H9 (cell line): ENCODE results near the gene HOXD8. TPM values are rescaled to one million over a fixed set of nuclear protein-coding genes. Genes with fewer than 3 reads are reported as not detected.

ENCODE experiments used
- DNase-seq: peaks from one replicate; pipeline ENCODE4 v3.0.0-alpha.2; 2017
- H2AFZ ChIP-seq: one replicate; pipeline ENCODE4 v1.6.1; 2013; ENCODE audit warnings: mild to moderate bottlenecking, low read length, control low read depth, moderate library complexity
- H2AK5ac ChIP-seq: 2 replicates; pipeline ENCODE4 v1.6.1; 2013; ENCODE audit warnings: low read length, control low read depth, mixed read lengths; ENCODE audit not compliant: insufficient read length
- H2BK120ac ChIP-seq: one replicate; pipeline ENCODE4 v1.6.1; 2013; ENCODE audit warnings: low read depth, mild to moderate bottlenecking, low read length, control low read depth, inconsistent platforms; ENCODE audit not compliant: poor library complexity, severe bottlenecking
- H2BK12ac ChIP-seq: 2 replicates; pipeline ENCODE4 v1.6.1; 2013; ENCODE audit warnings: low read length, control low read depth, mixed read lengths, low read depth; ENCODE audit not compliant: insufficient read length
- H2BK15ac ChIP-seq: 2 replicates; pipeline ENCODE4 v1.6.1; 2013; ENCODE audit warnings: low read depth, low read length, control low read depth
- H2BK20ac ChIP-seq: one replicate; pipeline ENCODE4 v1.6.1; 2013; ENCODE audit warnings: low read depth, mild to moderate bottlenecking, low read length, control low read depth, inconsistent platforms; ENCODE audit not compliant: poor library complexity, severe bottlenecking
- H2BK5ac ChIP-seq: 2 replicates; pipeline ENCODE4 v1.6.1; 2013; ENCODE audit warnings: low read length, control low read depth, mixed read lengths; ENCODE audit not compliant: insufficient read length
- H3K14ac ChIP-seq: 2 replicates; pipeline ENCODE4 v1.6.1; 2013; ENCODE audit warnings: low read length, control low read depth; ENCODE audit not compliant: insufficient read depth
- H3K18ac ChIP-seq: 2 replicates; pipeline ENCODE4 v1.6.1; 2013; ENCODE audit warnings: low read depth, mild to moderate bottlenecking, mixed read lengths, low read length, control low read depth; ENCODE audit not compliant: insufficient read length
- H3K23ac ChIP-seq: 2 replicates; pipeline ENCODE4 v1.6.1; 2013; ENCODE audit warnings: low read length, control low read depth, mixed read lengths, low read depth; ENCODE audit not compliant: insufficient read length
- H3K23me2 ChIP-seq: 2 replicates; pipeline ENCODE4 v1.6.1; 2013; ENCODE audit warnings: low read depth, mild to moderate bottlenecking, mixed read lengths, low read length, control low read depth; ENCODE audit not compliant: insufficient read length, poor library complexity, severe bottlenecking
- H3K27ac ChIP-seq: 2 replicates; pipeline ENCODE4 v1.5.1; 2013; ENCODE audit warnings: low read length, control low read depth, mixed read lengths, low read depth; ENCODE audit not compliant: insufficient read length
- H3K27me3 ChIP-seq: 2 replicates; pipeline ENCODE4 v1.6.1; 2013; ENCODE audit warnings: low read length, control low read depth, inconsistent platforms; ENCODE audit not compliant: insufficient read depth
- H3K4ac ChIP-seq: 2 replicates; pipeline ENCODE4 v1.6.1; 2013; ENCODE audit warnings: low read depth, mild to moderate bottlenecking, control low read depth, inconsistent platforms, low read length, moderate library complexity
- H3K4me1 ChIP-seq: 2 replicates; pipeline ENCODE4 v1.6.1; 2013; ENCODE audit warnings: low read length, control low read depth, inconsistent platforms; ENCODE audit not compliant: insufficient read depth
- H3K4me2 ChIP-seq: 2 replicates; pipeline ENCODE4 v1.6.1; 2013; ENCODE audit warnings: low read length, control low read depth, mixed read lengths; ENCODE audit not compliant: insufficient read length, insufficient read depth
- H3K56ac ChIP-seq: 2 replicates; pipeline ENCODE4 v1.6.1; 2013; ENCODE audit warnings: low read depth, mild to moderate bottlenecking, mixed read lengths, low read length, control low read depth; ENCODE audit not compliant: insufficient read length
- H3K79me1 ChIP-seq: 2 replicates; pipeline ENCODE4 v1.6.1; 2013; ENCODE audit warnings: low read depth, mild to moderate bottlenecking, moderate library complexity, low read length, control low read depth, inconsistent platforms; ENCODE audit not compliant: insufficient read depth, poor library complexity, severe bottlenecking
- H3K79me2 ChIP-seq: 2 replicates; pipeline ENCODE4 v1.6.1; 2013; ENCODE audit warnings: low read length, control low read depth, inconsistent platforms; ENCODE audit not compliant: insufficient read depth
- H3K9ac ChIP-seq: 2 replicates; pipeline ENCODE4 v1.6.1; 2013; ENCODE audit warnings: low read length, control low read depth, mixed read lengths; ENCODE audit not compliant: insufficient read length; ENCODE audit errors: extremely low read depth
- H3K9me3 ChIP-seq: one replicate; pipeline ENCODE4 v1.6.1; 2013; ENCODE audit warnings: low read depth, low read length, inconsistent platforms; ENCODE audit not compliant: control insufficient read depth
- H3T11ph ChIP-seq: one replicate; pipeline ENCODE4 v1.6.1; 2013; ENCODE audit warnings: mild to moderate bottlenecking, low read length, control low read depth, inconsistent platforms
- H4K20me1 ChIP-seq: one replicate; pipeline ENCODE4 v1.6.1; 2013; ENCODE audit not compliant: control insufficient read depth, insufficient read length, insufficient read depth
- H4K5ac ChIP-seq: 2 replicates; pipeline ENCODE4 v1.6.1; 2013; ENCODE audit warnings: low read depth, mild to moderate bottlenecking, mixed read lengths, low read length, control low read depth; ENCODE audit not compliant: insufficient read length
- H4K8ac ChIP-seq: replicated peaks from 2 replicates; pipeline ENCODE4 v1.6.1; 2013; ENCODE audit warnings: low read length, control low read depth, mixed read lengths, low read depth; ENCODE audit not compliant: insufficient read length
- H4K91ac ChIP-seq: 2 replicates; pipeline ENCODE4 v1.6.1; 2013; ENCODE audit warnings: low read depth, mild to moderate bottlenecking, moderate library complexity, mixed read lengths, low read length, control low read depth; ENCODE audit not compliant: insufficient read length
- H3K27ac Mint-ChIP-seq, 3 experiments: 2 replicates in 2 of 3; 3 replicates in 1 of 3; pipeline ENCODE4 v1.8.0; 2020 to 2021; ENCODE audit warnings: mixed read lengths in 3 of 3, mild to moderate bottlenecking in 1 of 3, moderate library complexity in 1 of 3
- H3K27me3 Mint-ChIP-seq: 2 replicates; pipeline ENCODE4 v1.8.0; 2021; ENCODE audit warnings: low read depth, mild to moderate bottlenecking, moderate library complexity, mixed read lengths
- H3K36me3 Mint-ChIP-seq, 3 experiments: 2 replicates in 2 of 3; 3 replicates in 1 of 3; pipeline ENCODE4 v1.8.0; 2020 to 2021; ENCODE audit warnings: low read depth in 3 of 3, mixed read lengths in 3 of 3; ENCODE audit not compliant: insufficient read depth in 1 of 3
- H3K4me1 Mint-ChIP-seq, 2 experiments: 2 replicates each; pipeline ENCODE4 v1.8.0; 2020; ENCODE audit warnings: mixed read lengths in 2 of 2
- H3K4me3 Mint-ChIP-seq, 2 experiments: 2 replicates in 1 of 2; 3 replicates in 1 of 2; pipeline ENCODE4 v1.8.0; 2020 to 2021; ENCODE audit warnings: mild to moderate bottlenecking in 2 of 2, mixed read lengths in 2 of 2, moderate library complexity in 1 of 2
- H3K9me3 Mint-ChIP-seq, 2 experiments: 2 replicates in 1 of 2; 3 replicates in 1 of 2; pipeline ENCODE4 v1.8.0; 2020; ENCODE audit warnings: mild to moderate bottlenecking in 2 of 2, mixed read lengths in 2 of 2, moderate library complexity in 1 of 2
- CTCF ChIP-seq: fragments of 200-600 bp; sonication (generic); conservative IDR thresholded peaks from 3 replicates; pipeline ENCODE4 v1.8.0; 2021; ENCODE audit warnings: antibody characterized with exemption, mild to moderate bottlenecking
- whole genome bisulfite sequencing: extraction: QIAGEN DNeasy Blood & Tissue Kit; methylation state at CpG from one replicate; pipeline ENCODE4 v1.1.7; 2013; ENCODE audit warnings: missing lambda C conversion rate, low lambda C conversion rate, mixed read lengths; ENCODE audit not compliant: insufficient read length; ENCODE audit errors: extremely low coverage; 5-methylcytosine and 5-hydroxymethylcytosine counted together
- total RNA-seq: library from RNA; stranded (reverse); gene quantifications from 2 replicates; pipeline ENCODE4 v1.2.1, GENCODE V29; 2021

The HOXD8 gene
- total RNA-seq, 1 experiment from 2014 or later = not detected

DNA sequence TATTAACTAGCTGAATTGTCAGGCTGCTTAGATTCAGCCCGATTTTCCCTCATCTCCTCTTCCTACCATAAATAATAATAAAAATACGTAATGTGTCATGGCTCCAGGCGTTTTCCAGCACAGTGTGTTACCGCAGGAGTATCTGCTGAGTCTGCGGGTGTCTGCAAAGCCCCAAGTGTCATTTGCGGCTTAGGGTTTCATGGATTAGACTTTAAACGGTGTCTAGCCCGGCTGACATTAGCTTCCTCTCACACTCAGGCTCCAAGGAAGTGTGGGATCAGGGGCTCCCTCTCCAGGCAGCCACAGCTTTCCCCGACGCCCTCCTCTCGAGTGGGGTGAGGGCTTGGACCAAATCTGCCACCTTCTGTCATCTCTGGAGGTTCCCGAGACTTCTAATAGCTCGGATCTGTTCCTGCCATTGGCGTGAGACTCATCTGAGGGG, 44.9 kb downstream of the HOXD8 start:
- no peak overlapping the region for H3K9ac ChIP-seq
- H3T11ph ChIP-seq = no peak overlapping the region
- H3K18ac ChIP-seq = no peak overlapping the region
- H4K20me1 ChIP-seq = no peaks in the 10 kb centered on the region
- no peaks in the 10 kb centered on the region for H3K79me1 ChIP-seq
- no peaks in the 10 kb centered on the region for H3K4me1 ChIP-seq
- no peak overlapping the region for H3K4ac ChIP-seq
- no peaks in the 10 kb centered on the region for H3K9me3 ChIP-seq
- no peak overlapping the region for H3K27ac Mint-ChIP-seq
- H3K79me2 ChIP-seq = no peaks in the 10 kb centered on the region
- H3K14ac ChIP-seq = no peak overlapping the region
- H2AFZ ChIP-seq = no peak overlapping the region
- H3K27me3 ChIP-seq = peaks cover 100% of the 10 kb centered on the region
- no peak overlapping the region for H3K56ac ChIP-seq
- WGBS = no CpG with 5 or more reads among the region's 14 CpGs
- H3K4me3 Mint-ChIP-seq = no peak overlapping the region; a peak in 1 of 5 replicates
- no peaks in the 10 kb centered on the region for H3K23me2 ChIP-seq
- no peak overlapping the region for H2BK15ac ChIP-seq
- no peak overlapping the region for H3K23ac ChIP-seq
- H2BK12ac ChIP-seq = no peak overlapping the region
- no peak overlapping the region for H2BK20ac ChIP-seq
- DNase-seq = no peak
- H3K36me3 Mint-ChIP-seq = peaks cover 0 to 6% (median 0%) of the 10 kb centered on the region in 3 experiments; a peak in 2 of 7 replicates
- no peak overlapping the region for H2BK5ac ChIP-seq
- H3K9me3 Mint-ChIP-seq = peaks cover 3 to 18% of the 10 kb centered on the region in 2 experiments
- H3K27me3 Mint-ChIP-seq = peaks cover 100% of the 10 kb centered on the region
- no peak overlapping the region for H4K8ac ChIP-seq
- no peak for TF ChIP-seq CTCF
- no peak overlapping the region for H3K4me2 ChIP-seq
- peaks cover 35 to 47% of the 10 kb centered on the region in 2 experiments for H3K4me1 Mint-ChIP-seq
- no peak overlapping the region for H4K5ac ChIP-seq
- no peak overlapping the region for H3K27ac ChIP-seq
- H2BK120ac ChIP-seq = no peak overlapping the region
- H4K91ac ChIP-seq = no peak overlapping the region
- no peak overlapping the region for H2AK5ac ChIP-seq
